Stimulated activated CD4-positive, alpha-beta T cell treated with anti-CD3 and anti-CD28 coated beads, Interleukin-12 subunit alpha, Interleukin-12 subunit beta, amount 100 ng/mL, for 24 hours (primary cell): ENCODE data around the gene EPHB4.
"Not testable (repeated sequence)": the region's sequence is repeated elsewhere in the genome, so short reads cannot be mapped to it uniquely, and the experiment has no call there.

Experiments used
- DNase-seq, 2 experiments: peaks; one replicate each; pipeline ENCODE4 v3.0.0-alpha.2; 2020; ENCODE audit warnings: low read depth in 2 of 2

The EPHB4 gene

GRCh38 chr7:100822236-100823139, 4.8 kb downstream of the EPHB4 start:
- DNase-seq = no peak

- DNase-seq = no peak
Measured at GRCh38 chr7:100819586-100819985, 7.7 kb downstream of the EPHB4 start.

- no peak for DNase-seq
Measured at GRCh38 chr7:100818825-100819224, 8.5 kb downstream of the EPHB4 start.

- no peak for DNase-seq
Measured at GRCh38 chr7:100818366-100818765, 9.0 kb downstream of the EPHB4 start.

GRCh38 chr7:100817097-100817496, 10.2 kb downstream of the EPHB4 start:
- no peak for DNase-seq

- not testable (repeated sequence) for DNase-seq
Measured at GRCh38 chr7:100816515-100816914, 10.8 kb downstream of the EPHB4 start.

GRCh38 chr7:100812729-100813128, 14.6 kb downstream of the EPHB4 start:
- no peak for DNase-seq

GRCh38 chr7:100811480-100811879, 15.8 kb downstream of the EPHB4 start:
- no peak for DNase-seq

- no peak for DNase-seq
Measured at GRCh38 chr7:100808354-100808875, 18.9 kb downstream of the EPHB4 start.

- not testable (repeated sequence) for DNase-seq
Measured at GRCh38 chr7:100806883-100807282, 20.4 kb downstream of the EPHB4 start.

- DNase-seq = no peak
Measured at GRCh38 chr7:100806276-100806675, 21.0 kb downstream of the EPHB4 start.

- no peak for DNase-seq
Measured at GRCh38 chr7:100804681-100805431, 22.5 kb downstream of the EPHB4 start.

GRCh38 chr7:100803398-100804161, 23.7 kb downstream of the EPHB4 start:
- DNase-seq = peak in 1 of 2 experiments; percentile 20

GRCh38 chr7:100802951-100803350, 24.4 kb downstream of the EPHB4 start:
- DNase-seq = no peak

- no peak for DNase-seq
Measured at GRCh38 chr7:100801833-100802568, 25.3 kb downstream of the EPHB4 start.

GRCh38 chr7:100799037-100799896, 28.1 kb downstream of the EPHB4 start:
- peak; percentile 33 to 46 for DNase-seq

- no peak for DNase-seq
Measured at GRCh38 chr7:100794741-100795140, 32.6 kb downstream of the EPHB4 start.

GRCh38 chr7:100793806-100794660, 33.3 kb downstream of the EPHB4 start:
- DNase-seq = no peak
